IPS-20b (cell line): ENCODE data around the gene BMAL1.
"Not testable (repeated sequence)": the region's sequence is repeated elsewhere in the genome, so short reads cannot be mapped to it uniquely, and the experiment has no call there.

Experiments used
- H3K27ac ChIP-seq: one replicate; pipeline ENCODE4 v1.5.1; 2013; ENCODE audit warnings: low read length
- H3K27me3 ChIP-seq: 2 replicates; pipeline ENCODE4 v1.6.1; 2013; ENCODE audit warnings: mild to moderate bottlenecking, low read length, inconsistent platforms; ENCODE audit not compliant: insufficient read depth
- H3K36me3 ChIP-seq: 2 replicates; pipeline ENCODE4 v1.6.1; 2013; ENCODE audit warnings: low read depth, mild to moderate bottlenecking, inconsistent platforms, low read length, moderate library complexity; ENCODE audit not compliant: insufficient read depth
- H3K4me1 ChIP-seq: 2 replicates; pipeline ENCODE4 v1.6.1; 2013; ENCODE audit warnings: mild to moderate bottlenecking, control low read depth, inconsistent platforms, low read length, moderate library complexity; ENCODE audit not compliant: insufficient read depth
- H3K4me3 ChIP-seq: 2 replicates; pipeline ENCODE4 v1.5.1; 2013; ENCODE audit warnings: mild to moderate bottlenecking, low read length, inconsistent platforms
- H3K9ac ChIP-seq: 2 replicates; pipeline ENCODE4 v1.6.1; 2013; ENCODE audit warnings: low read depth, mild to moderate bottlenecking, inconsistent platforms, low read length, moderate library complexity
- H3K9me3 ChIP-seq: 2 replicates; pipeline ENCODE4 v1.6.1; 2013; ENCODE audit warnings: mild to moderate bottlenecking, low read depth, low read length, inconsistent platforms; ENCODE audit not compliant: insufficient read depth

Gene BMAL1

GRCh38 chr11:13376838-13377237, 99.2 kb downstream of the BMAL1 start:
- Histone ChIP-seq H3K9ac (no peak overlapping the region), H3K27me3 (no peaks in the 10 kb centered on the region), H3K9me3 (no peaks in the 10 kb centered on the region; the same call in 1 of the 2 replicates), H3K4me3 (no peak overlapping the region), H3K27ac (no peak overlapping the region), H3K4me1 (no peaks in the 10 kb centered on the region), H3K36me3 (no peaks in the 10 kb centered on the region)

GRCh38 chr11:13378316-13378715, 100.7 kb downstream of the BMAL1 start:
- Histone ChIP-seq H3K9me3 (no peaks in the 10 kb centered on the region; the same call in 1 of the 2 replicates), H3K27ac (no peak overlapping the region), H3K4me1 (no peaks in the 10 kb centered on the region), H3K36me3 (peaks cover 6% of the 10 kb centered on the region; the same call in 1 of the 2 replicates), H3K27me3 (no peaks in the 10 kb centered on the region), H3K9ac (no peak overlapping the region), H3K4me3 (no peak overlapping the region)

GRCh38 chr11:13380731-13381130, 103.1 kb downstream of the BMAL1 start:
- H3K36me3 ChIP-seq, result peaks cover 6% of the 10 kb centered on the region; the same call in 1 of the 2 replicates
- no peaks in the 10 kb centered on the region for H3K4me1 ChIP-seq
- H3K4me3 ChIP-seq, result no peak overlapping the region
- H3K9ac ChIP-seq, result no peak overlapping the region
- H3K27ac ChIP-seq, result no peak overlapping the region
- no peaks in the 10 kb centered on the region for H3K27me3 ChIP-seq
- no peaks in the 10 kb centered on the region; the same call in 1 of the 2 replicates for H3K9me3 ChIP-seq

- Histone ChIP-seq H3K9me3 (no peaks in the 10 kb centered on the region), H3K36me3 (peaks cover 19% of the 10 kb centered on the region; the same call in 1 of the 2 replicates), H3K9ac (no peak overlapping the region), H3K4me1 (no peaks in the 10 kb centered on the region), H3K27ac (no peak overlapping the region), H3K27me3 (no peaks in the 10 kb centered on the region), H3K4me3 (no peak overlapping the region)
Observed at GRCh38 chr11:13382751-13383150, 105.2 kb downstream of the BMAL1 start.

- peaks cover 34% of the 10 kb centered on the region for H3K36me3 ChIP-seq
- H3K4me3 ChIP-seq, result no peak overlapping the region
- H3K27ac ChIP-seq, result no peak overlapping the region
- H3K9me3 ChIP-seq, result no peaks in the 10 kb centered on the region
- no peaks in the 10 kb centered on the region for H3K27me3 ChIP-seq
- H3K4me1 ChIP-seq, result no peaks in the 10 kb centered on the region
- no peak overlapping the region for H3K9ac ChIP-seq
Observed at GRCh38 chr11:13384908-13385640, 107.5 kb downstream of the BMAL1 start.

- H3K36me3 ChIP-seq, result peaks cover 34% of the 10 kb centered on the region
- no peaks in the 10 kb centered on the region for H3K4me1 ChIP-seq
- H3K9ac ChIP-seq, result no peak overlapping the region
- no peaks in the 10 kb centered on the region for H3K9me3 ChIP-seq
- H3K27me3 ChIP-seq, result no peaks in the 10 kb centered on the region
- H3K27ac ChIP-seq, result no peak overlapping the region
- no peak overlapping the region for H3K4me3 ChIP-seq
Observed at GRCh38 chr11:13386567-13386966, 109.0 kb downstream of the BMAL1 start.

- Histone ChIP-seq H3K9ac (no peak overlapping the region), H3K9me3 (no peaks in the 10 kb centered on the region), H3K4me3 (no peak overlapping the region), H3K27me3 (no peaks in the 10 kb centered on the region), H3K4me1 (no peaks in the 10 kb centered on the region), H3K36me3 (peaks cover 29% of the 10 kb centered on the region), H3K27ac (no peak overlapping the region)
Observed at GRCh38 chr11:13388741-13389140, 111.2 kb downstream of the BMAL1 start.

- Histone ChIP-seq H3K27ac (no peak overlapping the region), H3K9me3 (no peaks in the 10 kb centered on the region), H3K4me1 (no peaks in the 10 kb centered on the region), H3K27me3 (no peaks in the 10 kb centered on the region), H3K9ac (no peak overlapping the region), H3K36me3 (peaks cover 29% of the 10 kb centered on the region), H3K4me3 (no peak overlapping the region)
Observed at GRCh38 chr11:13391217-13391616, 113.6 kb downstream of the BMAL1 start.

GRCh38 chr11:13398335-13398734, 120.7 kb downstream of the BMAL1 start:
- not testable (repeated sequence) for H3K27me3 ChIP-seq, H3K27ac ChIP-seq, H3K4me3 ChIP-seq, H3K4me1 ChIP-seq, H3K9ac ChIP-seq
- peaks cover 14% of the 10 kb centered on the region for H3K9me3 ChIP-seq
- peaks cover 18% of the 10 kb centered on the region for H3K36me3 ChIP-seq

- H3K27me3 ChIP-seq, result no peaks in the 10 kb centered on the region
- H3K36me3 ChIP-seq, result peaks cover 18% of the 10 kb centered on the region
- no peak overlapping the region for H3K27ac ChIP-seq
- peaks cover 14% of the 10 kb centered on the region for H3K9me3 ChIP-seq
- no peak overlapping the region for H3K9ac ChIP-seq
- H3K4me1 ChIP-seq, result no peaks in the 10 kb centered on the region
- no peak overlapping the region for H3K4me3 ChIP-seq
Observed at GRCh38 chr11:13405220-13405619, 127.6 kb downstream of the BMAL1 start.

- H3K4me3 ChIP-seq, result no peak overlapping the region
- no peak overlapping the region for H3K27ac ChIP-seq
- H3K27me3 ChIP-seq, result no peaks in the 10 kb centered on the region
- H3K4me1 ChIP-seq, result no peaks in the 10 kb centered on the region
- H3K36me3 ChIP-seq, result peaks cover 22% of the 10 kb centered on the region
- no peaks in the 10 kb centered on the region for H3K9me3 ChIP-seq
- no peak overlapping the region for H3K9ac ChIP-seq
Observed at GRCh38 chr11:13415201-13415600, 137.6 kb downstream of the BMAL1 start.

GRCh38 chr11:13421561-13421960, 144.0 kb downstream of the BMAL1 start:
- H3K27me3 ChIP-seq, result no peaks in the 10 kb centered on the region
- no peak overlapping the region for H3K9ac ChIP-seq
- no peaks in the 10 kb centered on the region for H3K4me1 ChIP-seq
- H3K27ac ChIP-seq, result no peak overlapping the region
- peaks cover 5% of the 10 kb centered on the region for H3K9me3 ChIP-seq
- no peak overlapping the region for H3K4me3 ChIP-seq
- peaks cover 3% of the 10 kb centered on the region; the same call in 1 of the 2 replicates for H3K36me3 ChIP-seq
